ENCODE data around the gene ENOSF1.

ENOSF1 gene

GRCh38 chr18:669077-669476 lies 43.4 kb downstream of the ENOSF1 start:
- no peak for TF ChIP-seq CTCF (IDR thresholded peaks at IDR 0.05; ENCODE audit: low read depth, low read length)
- Histone ChIP-seq H3K27ac (no peak overlapping the region), H3K4me3 (ENCODE audit: low read depth, low read length) (no peak overlapping the region), H3K27me3 (ENCODE audit: insufficient read depth, low read depth, severe bottlenecking) (no peaks in the 10 kb centered on the region), H3K9me3 (ENCODE audit: severe bottlenecking) (no peaks in the 10 kb centered on the region), H3K36me3 (peaks cover 84% of the 10 kb centered on the region)
- DNase-seq, result no peak

- DNase-seq, result no peak
- Histone ChIP-seq H3K4me3 (ENCODE audit: low read depth, low read length) (no peak overlapping the region), H3K27ac (no peak overlapping the region), H3K9me3 (ENCODE audit: severe bottlenecking) (no peaks in the 10 kb centered on the region), H3K27me3 (ENCODE audit: insufficient read depth, low read depth, severe bottlenecking) (no peaks in the 10 kb centered on the region), H3K36me3 (peaks cover 81% of the 10 kb centered on the region)
- no peak for TF ChIP-seq CTCF (IDR thresholded peaks at IDR 0.05; ENCODE audit: low read depth, low read length)
Measured at GRCh38 chr18:668260-668659, 44.2 kb downstream of the ENOSF1 start.

- Histone ChIP-seq H3K36me3 (peaks cover 78% of the 10 kb centered on the region), H3K9me3 (ENCODE audit: severe bottlenecking) (no peaks in the 10 kb centered on the region), H3K27me3 (ENCODE audit: insufficient read depth, low read depth, severe bottlenecking) (no peaks in the 10 kb centered on the region), H3K4me3 (ENCODE audit: low read depth, low read length) (no peak overlapping the region), H3K27ac (no peak overlapping the region)
- DNase-seq, result no peak
- TF ChIP-seq CTCF (IDR thresholded peaks at IDR 0.05; ENCODE audit: low read depth, low read length), result no peak
Measured at GRCh38 chr18:666628-667027, 45.8 kb downstream of the ENOSF1 start.

GRCh38 chr18:666177-666576 lies 46.3 kb downstream of the ENOSF1 start:
- Histone ChIP-seq H3K36me3 (peaks cover 78% of the 10 kb centered on the region), H3K27me3 (ENCODE audit: insufficient read depth, low read depth, severe bottlenecking) (no peaks in the 10 kb centered on the region)

GRCh38 chr18:662197-662596 lies 50.2 kb downstream of the ENOSF1 start:
- Histone ChIP-seq H3K27me3 (ENCODE audit: insufficient read depth, low read depth, severe bottlenecking) (no peaks in the 10 kb centered on the region), H3K27ac (no peak overlapping the region), H3K9me3 (ENCODE audit: severe bottlenecking) (peaks cover 4% of the 10 kb centered on the region), H3K36me3 (peaks cover 74% of the 10 kb centered on the region), H3K4me3 (ENCODE audit: low read depth, low read length) (no peak overlapping the region)
- TF ChIP-seq CTCF (IDR thresholded peaks at IDR 0.05; ENCODE audit: low read depth, low read length), result no peak
- DNase-seq, result no peak

More at GRCh38 chr18:666177-666576, 46.3 kb downstream of the ENOSF1 start:
- peak; percentile 63 for TF ChIP-seq CTCF (IDR thresholded peaks at IDR 0.05; ENCODE audit: low read depth, low read length)
- no peak overlapping the region for H3K27ac ChIP-seq
- no peak for DNase-seq
- H3K4me3 ChIP-seq (ENCODE audit: low read depth, low read length), result no peak overlapping the region
- H3K9me3 ChIP-seq (ENCODE audit: severe bottlenecking), result peaks cover 2% of the 10 kb centered on the region

GRCh38 chr18:659597-659996 lies 52.8 kb downstream of the ENOSF1 start:
- Histone ChIP-seq H3K27ac (no peak overlapping the region), H3K4me3 (ENCODE audit: low read depth, low read length) (no peak overlapping the region), H3K36me3 (peaks cover 59% of the 10 kb centered on the region)

More at GRCh38 chr18:659597-659996, 52.8 kb downstream of the ENOSF1 start:
- Histone ChIP-seq H3K27me3 (ENCODE audit: insufficient read depth, low read depth, severe bottlenecking) (no peaks in the 10 kb centered on the region), H3K9me3 (ENCODE audit: severe bottlenecking) (peaks cover 4% of the 10 kb centered on the region)
- DNase-seq, result no peak
- TF ChIP-seq CTCF (IDR thresholded peaks at IDR 0.05; ENCODE audit: low read depth, low read length), result no peak
